ENCODE data around the gene ABCD4.
A peak's percentile ranks its signal among the peaks of the same experiment; 100 is the strongest.

ABCD4 gene

DNA sequence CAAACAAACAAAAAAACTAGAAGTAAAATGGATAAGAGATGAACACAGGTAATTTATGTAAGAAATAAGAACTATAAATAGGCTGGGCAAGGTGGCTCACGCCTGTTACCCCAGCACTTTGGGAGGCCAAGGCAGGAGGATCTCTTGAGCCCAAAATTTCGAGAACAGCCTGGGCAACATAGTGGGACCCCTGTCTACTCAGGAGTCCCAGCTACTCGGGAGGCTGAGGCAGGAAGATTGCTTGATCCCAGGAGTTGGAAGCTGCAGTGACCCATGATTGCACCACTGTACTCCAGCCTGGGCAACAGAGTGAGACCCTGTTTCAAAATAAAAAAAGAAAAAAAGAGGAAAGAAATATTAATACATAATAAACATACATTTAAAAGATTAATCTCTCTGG is 22.7 kb upstream of the ABCD4 start:
- no peak for DNase-seq
- no peak for TF ChIP-seq GATA1 (IDR thresholded peaks at IDR 0.05; ENCODE audit: low read depth, low read length)
- TF ChIP-seq POLR2A (IDR thresholded peaks at IDR 0.05; ENCODE audit: low read length), result no peak

- peak; percentile 5 to 20 for DNase-seq
- no peak for TF ChIP-seq POLR2A (IDR thresholded peaks at IDR 0.05; ENCODE audit: low read length)
- TF ChIP-seq GATA1 (IDR thresholded peaks at IDR 0.05; ENCODE audit: low read depth, low read length), result no peak
These were observed 22.2 kb upstream of the ABCD4 start for GRCh38 chr14:74324931-74325361.

GRCh38 chr14:74314576-74314975 is 11.8 kb upstream of the ABCD4 start:
- TF ChIP-seq GATA1 (IDR thresholded peaks at IDR 0.05; ENCODE audit: low read depth, low read length), result no peak
- no peak for TF ChIP-seq POLR2A (IDR thresholded peaks at IDR 0.05; ENCODE audit: low read length)

GRCh38 chr14:74313601-74314000 is 10.9 kb upstream of the ABCD4 start:
- no peak for DNase-seq
- TF ChIP-seq GATA1 (IDR thresholded peaks at IDR 0.05; ENCODE audit: low read depth, low read length) (no peak), POLR2A (IDR thresholded peaks at IDR 0.05; ENCODE audit: low read length) (no peak)

More at GRCh38 chr14:74314576-74314975, 11.8 kb upstream of the ABCD4 start:
- no peak for DNase-seq

DNA sequence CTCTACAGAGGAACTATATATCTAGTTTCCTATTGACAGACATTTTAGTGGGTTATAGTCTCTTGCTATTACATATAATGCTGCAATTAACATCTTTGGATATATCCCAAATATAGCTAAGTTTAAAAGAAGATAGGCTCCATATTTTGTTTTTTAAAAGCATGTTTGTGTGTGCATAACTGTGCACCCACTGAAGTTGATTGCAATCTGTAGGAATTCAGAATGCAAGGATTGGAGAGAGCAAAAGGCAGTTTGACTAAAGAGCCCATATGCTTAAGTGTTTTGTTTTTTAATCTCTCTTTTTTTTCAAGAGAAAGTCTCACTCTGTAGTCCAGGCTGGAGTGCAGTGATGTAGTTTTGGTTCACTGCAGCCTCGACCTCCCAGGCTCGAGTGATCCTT is 9.4 kb upstream of the ABCD4 start:
- no peak for DNase-seq
- TF ChIP-seq GATA1 (IDR thresholded peaks at IDR 0.05; ENCODE audit: low read depth, low read length), result no peak
- TF ChIP-seq POLR2A (IDR thresholded peaks at IDR 0.05; ENCODE audit: low read length), result no peak

DNA sequence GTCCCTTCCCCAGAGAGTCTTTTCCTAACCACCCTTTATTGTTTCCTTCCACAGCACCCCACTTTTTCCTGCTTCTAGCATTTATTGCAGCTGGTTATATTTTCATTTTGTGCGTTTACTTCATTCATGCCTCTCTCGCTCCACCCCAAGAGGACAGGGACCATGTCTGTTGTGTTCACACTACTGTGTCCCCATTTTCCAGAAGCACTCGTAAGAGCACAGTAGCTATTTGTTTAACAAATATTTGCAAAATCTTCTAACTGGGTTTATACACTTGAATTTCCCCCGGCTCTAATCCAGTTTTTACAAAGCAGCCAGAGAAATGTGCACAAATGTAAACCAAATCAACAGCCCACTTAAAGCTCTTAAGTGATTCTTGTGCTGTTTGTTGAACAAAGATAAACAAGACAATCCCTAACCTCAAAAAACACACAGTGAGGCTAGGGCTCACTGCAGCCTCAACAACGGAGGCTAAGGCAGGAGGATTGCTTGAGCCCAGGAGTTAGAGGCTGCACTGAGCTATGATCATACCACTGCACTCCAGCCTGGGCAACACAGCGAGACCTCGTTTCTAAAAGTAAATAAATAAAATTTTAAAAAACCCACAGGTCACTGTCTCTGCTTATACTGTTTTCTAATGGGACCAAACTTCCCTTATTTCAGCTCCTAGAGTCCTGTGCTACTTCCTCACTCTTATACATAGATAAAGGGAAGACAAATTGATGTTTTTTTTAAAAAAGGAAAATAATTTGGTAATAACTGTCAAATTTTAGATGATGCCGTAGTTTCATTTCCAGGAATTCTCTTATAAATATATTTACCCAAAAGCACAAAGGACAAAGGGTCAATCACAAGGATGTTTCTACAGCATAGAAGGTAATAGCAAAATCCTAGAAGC is 6.6 kb upstream of the ABCD4 start:
- DNase-seq, result no peak
- TF ChIP-seq GATA1 (IDR thresholded peaks at IDR 0.05; ENCODE audit: low read depth, low read length), result no peak
- TF ChIP-seq POLR2A (IDR thresholded peaks at IDR 0.05; ENCODE audit: low read length), result no peak

- no peak for DNase-seq
- no peak for TF ChIP-seq POLR2A (IDR thresholded peaks at IDR 0.05; ENCODE audit: low read length)
- no peak for TF ChIP-seq GATA1 (IDR thresholded peaks at IDR 0.05; ENCODE audit: low read depth, low read length)
These were observed 6.0 kb upstream of the ABCD4 start for GRCh38 chr14:74308695-74309094.

- TF ChIP-seq POLR2A (IDR thresholded peaks at IDR 0.05; ENCODE audit: low read length) (no peak), GATA1 (IDR thresholded peaks at IDR 0.05; ENCODE audit: low read depth, low read length) (no peak)
- peak; percentile 64 to 67 for DNase-seq
These were observed 544 bp downstream of the ABCD4 start for GRCh38 chr14:74302152-74302628.

- TF ChIP-seq POLR2A (IDR thresholded peaks at IDR 0.05; ENCODE audit: low read length) (no peak), GATA1 (IDR thresholded peaks at IDR 0.05; ENCODE audit: low read depth, low read length) (no peak)
- no peak for DNase-seq
These were observed 1.1 kb downstream of the ABCD4 start for GRCh38 chr14:74301594-74302151.

DNA sequence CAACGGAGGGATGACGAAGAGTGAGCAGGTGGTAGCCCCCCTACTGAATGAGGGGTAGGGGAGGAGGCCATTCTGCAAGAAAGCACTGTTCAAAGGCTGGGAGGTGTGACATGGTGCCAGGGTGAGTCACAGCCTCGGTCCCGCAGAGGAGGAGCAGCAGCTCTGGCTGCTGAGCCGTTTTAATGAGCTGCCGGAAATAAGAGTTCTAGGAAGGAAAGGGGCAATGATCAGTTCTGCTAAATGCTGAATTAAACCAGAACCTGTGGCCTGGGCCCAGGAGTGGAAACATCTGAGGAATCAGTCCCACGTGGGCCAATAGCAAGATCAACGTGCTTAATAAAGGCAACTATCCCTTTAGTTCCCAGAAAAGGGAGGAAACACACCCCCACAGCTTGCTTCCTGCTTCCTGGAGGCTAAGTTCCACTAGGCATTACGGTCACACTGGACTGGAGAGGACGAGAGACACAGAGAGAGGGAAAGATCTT is 3.6 kb downstream of the ABCD4 start:
- DNase-seq, result no peak
- TF ChIP-seq POLR2A (IDR thresholded peaks at IDR 0.05; ENCODE audit: low read length) (no peak), GATA1 (IDR thresholded peaks at IDR 0.05; ENCODE audit: low read depth, low read length) (no peak)

DNA sequence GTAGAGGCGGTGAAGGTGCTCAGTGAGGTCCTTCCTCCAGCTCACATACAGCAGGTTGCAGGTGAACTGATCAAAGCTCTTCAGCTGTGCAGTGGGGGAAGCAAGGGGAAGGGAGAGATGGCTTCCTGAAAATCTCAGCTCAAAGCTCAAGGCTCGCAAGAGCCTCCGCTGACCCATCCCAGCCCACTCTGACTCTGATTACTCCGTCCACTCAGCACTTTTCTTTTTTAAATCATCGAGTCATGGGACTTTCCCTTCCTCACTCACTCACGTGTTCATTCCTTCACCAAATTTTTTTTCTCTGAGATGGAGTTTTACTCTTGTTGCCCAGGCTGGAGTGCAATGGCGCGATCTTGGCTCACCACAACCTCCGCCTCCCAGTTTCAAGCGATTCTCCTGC is 4.7 kb downstream of the ABCD4 start:
- DNase-seq, result no peak
- TF ChIP-seq GATA1 (IDR thresholded peaks at IDR 0.05; ENCODE audit: low read depth, low read length) (no peak), POLR2A (IDR thresholded peaks at IDR 0.05; ENCODE audit: low read length) (no peak)

- TF ChIP-seq POLR2A (IDR thresholded peaks at IDR 0.05; ENCODE audit: low read length), result no peak
- no peak for DNase-seq
These were observed 6.7 kb downstream of the ABCD4 start for GRCh38 chr14:74296037-74296467.

- DNase-seq, result no peak
- no peak for TF ChIP-seq GATA1 (IDR thresholded peaks at IDR 0.05; ENCODE audit: low read depth, low read length)
- TF ChIP-seq POLR2A (IDR thresholded peaks at IDR 0.05; ENCODE audit: low read length), result no peak
These were observed 9.1 kb downstream of the ABCD4 start for GRCh38 chr14:74293606-74294005.

GRCh38 chr14:74292061-74292460 is 10.7 kb downstream of the ABCD4 start:
- no peak for DNase-seq

DNA sequence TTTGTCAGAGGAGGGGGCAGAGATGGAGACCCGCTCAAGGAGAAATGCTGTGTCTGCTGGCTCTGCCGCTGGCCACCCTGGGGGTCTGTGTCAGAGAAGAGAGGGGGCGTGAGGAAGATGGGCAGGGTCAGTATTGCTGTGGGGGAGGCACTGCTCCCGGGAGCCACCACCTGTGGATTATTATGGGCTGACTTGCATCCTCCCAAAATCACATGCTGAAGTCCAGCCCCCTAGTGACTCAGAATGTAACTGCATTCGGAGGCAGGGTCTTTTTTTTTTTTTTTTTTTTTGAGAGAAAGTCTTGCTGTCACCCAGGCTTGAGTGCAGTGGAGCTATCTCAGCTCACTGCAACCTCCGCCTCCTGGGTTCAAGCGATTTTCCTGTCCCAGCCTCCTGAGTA is 12.3 kb downstream of the ABCD4 start:
- DNase-seq, result peak; percentile 26 to 52
- TF ChIP-seq GATA1 (IDR thresholded peaks at IDR 0.05; ENCODE audit: low read depth, low read length), result no peak
- no peak for TF ChIP-seq POLR2A (IDR thresholded peaks at IDR 0.05; ENCODE audit: low read length)

More at GRCh38 chr14:74292061-74292460, 10.7 kb downstream of the ABCD4 start:
- no peak for TF ChIP-seq POLR2A (IDR thresholded peaks at IDR 0.05; ENCODE audit: low read length)

Data from erythroblast (primary cell).